ENCODE results near the gene SIGLEC10.

The SIGLEC10 gene

GRCh38 chr19:51375504-51376221 is 41.8 kb downstream of the SIGLEC10 start:
- no peak overlapping the region for H3K4me3 ChIP-seq (ENCODE audit: low read length)
- TF ChIP-seq, protein P1, sequence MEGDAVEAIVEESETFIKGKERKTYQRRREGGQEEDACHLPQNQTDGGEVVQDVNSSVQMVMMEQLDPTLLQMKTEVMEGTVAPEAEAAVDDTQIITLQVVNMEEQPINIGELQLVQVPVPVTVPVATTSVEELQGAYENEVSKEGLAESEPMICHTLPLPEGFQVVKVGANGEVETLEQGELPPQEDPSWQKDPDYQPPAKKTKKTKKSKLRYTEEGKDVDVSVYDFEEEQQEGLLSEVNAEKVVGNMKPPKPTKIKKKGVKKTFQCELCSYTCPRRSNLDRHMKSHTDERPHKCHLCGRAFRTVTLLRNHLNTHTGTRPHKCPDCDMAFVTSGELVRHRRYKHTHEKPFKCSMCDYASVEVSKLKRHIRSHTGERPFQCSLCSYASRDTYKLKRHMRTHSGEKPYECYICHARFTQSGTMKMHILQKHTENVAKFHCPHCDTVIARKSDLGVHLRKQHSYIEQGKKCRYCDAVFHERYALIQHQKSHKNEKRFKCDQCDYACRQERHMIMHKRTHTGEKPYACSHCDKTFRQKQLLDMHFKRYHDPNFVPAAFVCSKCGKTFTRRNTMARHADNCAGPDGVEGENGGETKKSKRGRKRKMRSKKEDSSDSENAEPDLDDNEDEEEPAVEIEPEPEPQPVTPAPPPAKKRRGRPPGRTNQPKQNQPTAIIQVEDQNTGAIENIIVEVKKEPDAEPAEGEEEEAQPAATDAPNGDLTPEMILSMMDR (IDR thresholded peaks at IDR 0.05; ENCODE audit: insufficient read depth, low read depth, low read length, missing control alignments): no peak
- no peak for DNase-seq (ENCODE audit: low read depth)

DNA sequence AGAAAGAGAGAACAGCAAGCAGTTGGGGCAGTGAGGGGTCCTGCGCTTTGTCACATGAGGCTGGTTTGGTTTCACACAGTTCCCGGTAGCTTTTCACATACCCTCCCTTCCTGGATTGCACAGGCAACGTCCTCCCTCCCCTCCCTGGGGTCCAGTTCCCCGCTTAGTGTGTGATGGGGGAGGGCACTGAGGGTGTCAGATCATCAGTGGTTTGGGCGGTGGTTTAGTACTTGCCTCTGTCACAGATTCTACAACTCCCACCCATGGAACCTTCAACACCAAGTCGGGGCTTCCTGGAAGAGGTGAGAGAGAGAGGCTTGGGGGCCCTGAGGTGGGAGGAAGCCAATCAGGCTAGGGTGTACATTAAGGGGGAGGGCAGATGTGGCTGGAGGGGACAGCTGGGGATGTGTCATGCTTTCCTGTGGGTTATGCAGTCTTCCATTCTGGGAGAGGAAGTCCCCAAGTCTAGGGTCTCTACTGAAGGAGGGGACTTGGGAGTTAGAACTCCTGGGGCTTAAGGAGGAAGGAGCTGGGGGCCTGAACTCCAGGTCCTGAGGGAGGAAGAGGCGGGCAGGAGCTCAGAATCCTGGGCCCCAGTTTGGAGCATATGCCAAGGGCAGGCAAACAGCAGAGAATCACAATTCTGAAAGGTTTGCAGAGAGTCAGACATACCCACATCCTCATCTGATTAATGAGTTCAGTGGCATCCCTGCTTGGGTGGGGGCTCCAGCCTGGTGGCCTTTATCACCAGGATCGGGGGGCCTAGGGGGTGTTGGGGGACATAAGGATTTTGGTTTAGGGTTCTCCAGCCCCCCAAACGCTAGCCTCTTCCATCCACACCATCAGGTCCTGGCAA is 44.6 kb downstream of the SIGLEC10 start, which contains the start of gene NKG7:
Gene NKG7, minus strand, starts transcription at position 6 of the 856 bp plus-strand sequence. CDS start 119 bp downstream, outside the sequence.
- TF ChIP-seq, protein P1 (IDR thresholded peaks at IDR 0.05; ENCODE audit: insufficient read depth, low read depth, low read length, missing control alignments): no peak
- H3K4me3 ChIP-seq (ENCODE audit: low read length): no peak within 1 kb of the TSS

GRCh38 chr19:51372021-51372648 is 45.3 kb downstream of the SIGLEC10 start:
- no peak for DNase-seq (ENCODE audit: low read depth)
- TF ChIP-seq, protein P1 (IDR thresholded peaks at IDR 0.05; ENCODE audit: insufficient read depth, low read depth, low read length, missing control alignments): no peak
- no peak overlapping the region for H3K4me3 ChIP-seq (ENCODE audit: low read length)

More for the DNA sequence above, 44.6 kb downstream of the SIGLEC10 start, which contains the start of gene NKG7:
- DNase-seq (ENCODE audit: low read depth): no peak

- TF ChIP-seq, protein P1 (IDR thresholded peaks at IDR 0.05; ENCODE audit: insufficient read depth, low read depth, low read length, missing control alignments): no peak
- no peak for DNase-seq (ENCODE audit: low read depth)
- no peak overlapping the region for H3K4me3 ChIP-seq (ENCODE audit: low read length)
Measured at GRCh38 chr19:51371186-51371690, 46.2 kb downstream of the SIGLEC10 start.

GRCh38 chr19:51370230-51370629 is 47.2 kb downstream of the SIGLEC10 start:
- no peak overlapping the region for H3K4me3 ChIP-seq (ENCODE audit: low read length)
- DNase-seq (ENCODE audit: low read depth): no peak

More at GRCh38 chr19:51370230-51370629, 47.2 kb downstream of the SIGLEC10 start:
- TF ChIP-seq, protein P1 (IDR thresholded peaks at IDR 0.05; ENCODE audit: insufficient read depth, low read depth, low read length, missing control alignments): no peak

All from epithelial cell of esophagus (primary cell).